Sigmoid colon (tissue), 7 donors: ENCODE results near the gene HARBI1. TPM values are rescaled to one million over a fixed set of nuclear protein-coding genes. Genes with fewer than 3 reads are reported as not detected.

Experiments
- DNase-seq: peaks from one replicate; pipeline ENCODE4 v3.0.0-alpha.2; 2019
- H3K27ac ChIP-seq, 4 donors: fragments of 200-600 bp; sonication (generic); one replicate each; pipeline ENCODE4 v1.5.1; 2016 to 2019; ENCODE audit warnings: mild to moderate bottlenecking in 1 of 4
- H3K27me3 ChIP-seq, 3 donors: fragments of 200-600 bp; sonication (generic); one replicate each; pipeline ENCODE4 v1.5.1; 2019; ENCODE audit warnings: mild to moderate bottlenecking in 1 of 3
- H3K36me3 ChIP-seq, 4 donors: fragments of 200-600 bp; sonication (generic); one replicate each; pipeline ENCODE4 v1.5.1; 2016 to 2019
- H3K4me1 ChIP-seq, 4 donors: fragments of 200-600 bp; sonication (generic); one replicate each; pipeline ENCODE4 v1.5.1; 2017 to 2019
- H3K4me3 ChIP-seq, 4 donors: fragments of 200-600 bp; sonication (generic); one replicate each; pipeline ENCODE4 v1.5.1; 2017 to 2019; ENCODE audit warnings: mild to moderate bottlenecking in 2 of 4, moderate library complexity in 1 of 4
- H3K9me3 ChIP-seq, 4 donors: fragments of 200-600 bp in 3 of 4; sonication (generic) in 3 of 4; one replicate each; pipeline versions ENCODE4 v1.5.1 to v1.6.1; 2013 to 2019
- CTCF ChIP-seq, 4 experiments: fragments of 450-650 bp in 3 of 4; fragments of 200-600 bp in 1 of 4; IDR thresholded peaks; one replicate each; pipeline ENCODE4 v1.5.1; 2016 to 2019; ENCODE audit warnings: antibody characterized with exemption in 4 of 4, mild to moderate bottlenecking in 3 of 4, moderate library complexity in 2 of 4
- EP300 ChIP-seq, 4 donors: sonication (generic); formaldehyde crosslinking; IDR thresholded peaks; one replicate each; pipeline ENCODE4 v1.6.1; 2017; ENCODE audit warnings: antibody characterized with exemption in 4 of 4
- POLR2A ChIP-seq, 2 donors: fragments of 450-650 bp; IDR thresholded peaks; one replicate each; pipeline ENCODE4 v1.6.1; 2016; ENCODE audit warnings: antibody characterized with exemption in 2 of 2, mild to moderate bottlenecking in 2 of 2, moderate library complexity in 2 of 2
- POLR2AphosphoS5 ChIP-seq, 4 donors: sonication (generic); formaldehyde crosslinking; IDR thresholded peaks; one replicate each; pipeline ENCODE4 v1.6.1; 2017; ENCODE audit warnings: antibody characterized with exemption in 4 of 4
- WGBS, 2 donors: extraction: QIAGEN DNeasy Blood & Tissue Kit; methylation state at CpG; one replicate each; pipeline ENCODE4 v1.1.7; 2013; 5-methylcytosine and 5-hydroxymethylcytosine counted together
- intact Hi-C: fragments of 100-400 bp; cut with DNase I; formaldehyde crosslinking; loops from one replicate; pipeline ENCODE4 v1.15.1; 2023
- polyA plus RNA-seq, 3 donors: library from polyadenylated mRNA; stranded (reverse); fragments of 200-250 nt; gene quantifications; one replicate each; pipeline ENCODE4 v1.2.3, GENCODE V29; 2013
- total RNA-seq, 4 donors: library from RNA; depleted of rRNA; stranded (reverse); fragments of >200 nt; gene quantifications; one replicate each; pipeline ENCODE4 v1.1.0, GENCODE V29; 2016
- donor health status: healthy with polysubstance abuse.
- donor health status: Bipolar disorder and iron deficiency.
- donor health status: healthy.

The HARBI1 gene
- total and polyA plus RNA-seq, 7 donors, result 1.6 to 8.9 (median 4.4) TPM

- peaks cover 0 to 46% (median 44%) of the 10 kb centered on the region in 4 donors for H3K4me1 ChIP-seq
- H3K27ac ChIP-seq, result peak overlapping the region; percentile 60 to 79 (median 72)
- H3K36me3 ChIP-seq, result no peaks in the 10 kb centered on the region
- DNase-seq, result no peak
- H3K9me3 ChIP-seq, result no peaks in the 10 kb centered on the region
- 13 to 30% methylated on average over 2 of the region's 2 CpGs for WGBS, 2 donors
- H3K27me3 ChIP-seq, result no peaks in the 10 kb centered on the region
- no peak for TF ChIP-seq CTCF (IDR thresholded peaks at IDR 0.05)
- no peak for TF ChIP-seq POLR2A (IDR thresholded peaks at IDR 0.05)
- TF ChIP-seq POLR2AphosphoS5 (IDR thresholded peaks at IDR 0.05), result no peak
- TF ChIP-seq EP300 (IDR thresholded peaks at IDR 0.05), result no peak
- intact Hi-C loops, result loop anchor here (5.0 kb wide), 1 partner anchor 62 kb away; the partner anchor contains the start of genes ATG13 and HARBI1
- no peak overlapping the region for H3K4me3 ChIP-seq
These were observed 61.6 kb downstream of the HARBI1 start for GRCh38 chr11:46555267-46556054.

GRCh38 chr11:46554213-46555147, 62.5 kb downstream of the HARBI1 start:
- H3K27me3 ChIP-seq, result no peaks in the 10 kb centered on the region
- no peak overlapping the region for H3K4me3 ChIP-seq
- TF ChIP-seq EP300 (IDR thresholded peaks at IDR 0.05) (peak; percentile 10 to 65 (median 48)), POLR2A (IDR thresholded peaks at IDR 0.05) (no peak), POLR2AphosphoS5 (IDR thresholded peaks at IDR 0.05) (peak; percentile 39 to 73 (median 60)), CTCF (IDR thresholded peaks at IDR 0.05) (no peak)
- H3K36me3 ChIP-seq, result no peaks in the 10 kb centered on the region
- DNase-seq, result no peak
- intact Hi-C loops, result loop anchor here (5.0 kb wide), 1 partner anchor 63 kb away; the partner anchor contains the start of genes ATG13 and HARBI1
- peaks cover 0 to 37% (median 35%) of the 10 kb centered on the region in 4 donors for H3K4me1 ChIP-seq
- H3K9me3 ChIP-seq, result no peaks in the 10 kb centered on the region
- WGBS, 2 donors, result 22 to 60% methylated on average over 5 of the region's 5 CpGs
- peak overlapping the region; percentile 60 to 79 (median 72) for H3K27ac ChIP-seq

GRCh38 chr11:46553814-46554212, 63.2 kb downstream of the HARBI1 start:
- Histone ChIP-seq H3K27me3 (no peaks in the 10 kb centered on the region), H3K4me1 (peaks cover 0 to 35% (median 31%) of the 10 kb centered on the region in 4 donors), H3K36me3 (no peaks in the 10 kb centered on the region), H3K9me3 (no peaks in the 10 kb centered on the region), H3K4me3 (no peak overlapping the region), H3K27ac (peak overlapping the region; percentile 60 to 79 (median 72))
- intact Hi-C loops, result no loop called here
- no peak for DNase-seq
- WGBS, 2 donors, result 7 to 31% methylated on average over 1 of the region's 1 CpG
- TF ChIP-seq POLR2AphosphoS5 (IDR thresholded peaks at IDR 0.05), result no peak
- no peak for TF ChIP-seq EP300 (IDR thresholded peaks at IDR 0.05)
- TF ChIP-seq POLR2A (IDR thresholded peaks at IDR 0.05), result no peak
- no peak for TF ChIP-seq CTCF (IDR thresholded peaks at IDR 0.05)

Other genes starting within 250 kb of the HARBI1 start
- gene MDK, start 235.6 kb downstream of the HARBI1 start, total RNA-seq, result 10 to 100 TPM; 10.7 to 49.9 (median 33.0) TPM
- gene MDK, start 235.6 kb downstream of the HARBI1 start, polyA plus RNA-seq, result 100 to 1,000 TPM; 101 to 403 (median 169) TPM
- gene CHRM4, start 225.5 kb downstream of the HARBI1 start, total RNA-seq, result 1 to 10 TPM in 2 of 4 donors, under 1 TPM in 2; 0.55 to 5.3 (median 2.3) TPM
- 1 to 10 TPM in 2 of 3 donors, not detected in 1; 2.3 to 5.4 TPM for gene CHRM4, start 225.5 kb downstream of the HARBI1 start, polyA plus RNA-seq
- gene AMBRA1, start 23.2 kb downstream of the HARBI1 start, total RNA-seq, result 10 to 100 TPM; 23.9 to 33.0 (median 27.8) TPM
- 10 to 100 TPM in 1 of 3 donors, 1 to 10 TPM in 2; 8.4 to 19.8 (median 9.0) TPM for gene AMBRA1, start 23.2 kb downstream of the HARBI1 start, polyA plus RNA-seq
- 10 to 100 TPM; 47.7 to 96.4 (median 52.7) TPM for gene ATG13, start 326 bp upstream of the HARBI1 start, total RNA-seq
- gene ATG13, start 326 bp upstream of the HARBI1 start, polyA plus RNA-seq, result 10 to 100 TPM; 27.6 to 48.5 (median 34.2) TPM
- gene ARHGAP1, start 83.4 kb upstream of the HARBI1 start, total RNA-seq, result 10 to 100 TPM; 37.5 to 78.2 (median 57.3) TPM
- gene ARHGAP1, start 83.4 kb upstream of the HARBI1 start, polyA plus RNA-seq, result 10 to 100 TPM; 25.0 to 41.2 (median 30.6) TPM
- 10 to 100 TPM in 2 of 4 donors, 1 to 10 TPM in 2; 4.3 to 12.8 (median 9.2) TPM for gene ZNF408, start 83.8 kb upstream of the HARBI1 start, total RNA-seq
- gene ZNF408, start 83.8 kb upstream of the HARBI1 start, polyA plus RNA-seq, result 10 to 100 TPM in 1 of 3 donors, 1 to 10 TPM in 2; 6.2 to 10.7 (median 8.4) TPM
- gene F2, start 102.0 kb upstream of the HARBI1 start, total RNA-seq, result under 1 TPM in 1 of 4 donors, not detected in 3; 0.28 TPM
- under 1 TPM in 2 of 3 donors, not detected in 1; 0.13 to 0.46 TPM for gene F2, start 102.0 kb upstream of the HARBI1 start, polyA plus RNA-seq
- gene CKAP5, start 229.1 kb upstream of the HARBI1 start, total RNA-seq, result 10 to 100 TPM; 27.3 to 38.8 (median 35.7) TPM
- 10 to 100 TPM in 2 of 3 donors, 1 to 10 TPM in 1; 6.6 to 22.9 (median 10.9) TPM for gene CKAP5, start 229.1 kb upstream of the HARBI1 start, polyA plus RNA-seq